C4-2B (cell line): ENCODE data around the gene ACER3.

ENCODE experiments used
- CTCF ChIP-seq: fragments of 450-650 bp; conservative IDR thresholded peaks from 2 replicates; pipeline ENCODE4 v1.5.1; 2017; ENCODE audit warnings: mild to moderate bottlenecking
- ZFX ChIP-seq: fragments of 450-650 bp; IDR thresholded peaks from 2 replicates; pipeline ENCODE4 v1.6.1; 2017

- TF ChIP-seq CTCF (no peak), ZFX (no peak)
Observed at GRCh38 chr11:77027275-77027674, 166.6 kb downstream of the ACER3 start.
